Measurements from ENCODE around the gene ARHGAP22.

ARHGAP22 gene

GRCh38 chr10:48496105-48496830, 108.6 kb downstream of the ARHGAP22 start:
- TF ChIP-seq FOXP2 (optimal IDR thresholded peaks at IDR 0.05; ENCODE audit: borderline replicate concordance, extremely low read depth, extremely low read length, insufficient read depth) (no peak), REST (IDR thresholded peaks at IDR 0.05; ENCODE audit: insufficient read depth in 1 of 2, low read depth in 2 of 2, low read length in 2 of 2) (no peak), TAF1 (IDR thresholded peaks at IDR 0.05; ENCODE audit: borderline replicate concordance, insufficient read depth, low read length) (no peak), SIN3A (IDR thresholded peaks at IDR 0.05; ENCODE audit: borderline replicate concordance, insufficient read depth, low read length) (no peak), POLR2AphosphoS5 (IDR thresholded peaks at IDR 0.05; ENCODE audit: low read depth, low read length) (no peak)

GRCh38 chr10:48495282-48496045, 109.4 kb downstream of the ARHGAP22 start:
- TF ChIP-seq SIN3A (IDR thresholded peaks at IDR 0.05; ENCODE audit: borderline replicate concordance, insufficient read depth, low read length) (no peak), POLR2AphosphoS5 (IDR thresholded peaks at IDR 0.05; ENCODE audit: low read depth, low read length) (no peak), FOXP2 (optimal IDR thresholded peaks at IDR 0.05; ENCODE audit: borderline replicate concordance, extremely low read depth, extremely low read length, insufficient read depth) (no peak), TAF1 (IDR thresholded peaks at IDR 0.05; ENCODE audit: borderline replicate concordance, insufficient read depth, low read length) (no peak), REST (IDR thresholded peaks at IDR 0.05; ENCODE audit: insufficient read depth in 1 of 2, low read depth in 2 of 2, low read length in 2 of 2) (no peak)

- TF ChIP-seq SIN3A (IDR thresholded peaks at IDR 0.05; ENCODE audit: borderline replicate concordance, insufficient read depth, low read length): no peak
- no peak for TF ChIP-seq POLR2AphosphoS5 (IDR thresholded peaks at IDR 0.05; ENCODE audit: low read depth, low read length)
- no peak for TF ChIP-seq FOXP2 (optimal IDR thresholded peaks at IDR 0.05; ENCODE audit: borderline replicate concordance, extremely low read depth, extremely low read length, insufficient read depth)
- no peak for TF ChIP-seq TAF1 (IDR thresholded peaks at IDR 0.05; ENCODE audit: borderline replicate concordance, insufficient read depth, low read length)
- TF ChIP-seq REST (IDR thresholded peaks at IDR 0.05; ENCODE audit: insufficient read depth in 1 of 2, low read depth in 2 of 2, low read length in 2 of 2): no peak
These were observed 110.3 kb downstream of the ARHGAP22 start for GRCh38 chr10:48494611-48495010.

GRCh38 chr10:48494073-48494472, 110.8 kb downstream of the ARHGAP22 start:
- TF ChIP-seq SIN3A (IDR thresholded peaks at IDR 0.05; ENCODE audit: borderline replicate concordance, insufficient read depth, low read length) (no peak), REST (IDR thresholded peaks at IDR 0.05; ENCODE audit: insufficient read depth in 1 of 2, low read depth in 2 of 2, low read length in 2 of 2) (no peak), TAF1 (IDR thresholded peaks at IDR 0.05; ENCODE audit: borderline replicate concordance, insufficient read depth, low read length) (no peak), FOXP2 (optimal IDR thresholded peaks at IDR 0.05; ENCODE audit: borderline replicate concordance, extremely low read depth, extremely low read length, insufficient read depth) (no peak), POLR2AphosphoS5 (IDR thresholded peaks at IDR 0.05; ENCODE audit: low read depth, low read length) (no peak)

Measured in PFSK-1 (cell line).